AG08396 (cell line): ENCODE measurements around the gene ISOC2.
"Not testable (repeated sequence)": the region's sequence is repeated elsewhere in the genome, so short reads cannot be mapped to it uniquely, and the experiment has no call there.

ENCODE experiments used
- DNase-seq: peaks from one replicate; pipeline ENCODE4 v3.0.0; 2012; ENCODE audit warnings: low spot score, mixed read lengths

Gene ISOC2

GRCh38 chr19:55461259-55461973 is at the start of gene ISOC2:
ISOC2 (minus strand) TSS chr19:55461642; CDS start chr19:55456486, 5,156 bp downstream.
- DNase-seq, result peak; percentile 99

- no peak for DNase-seq
These were observed 46.7 kb upstream of the ISOC2 start for GRCh38 chr19:55508120-55508519.

GRCh38 chr19:55504981-55505380 is 43.5 kb upstream of the ISOC2 start:
- DNase-seq, result no peak

- no peak for DNase-seq
These were observed 42.8 kb upstream of the ISOC2 start for GRCh38 chr19:55504252-55504603.

- DNase-seq, result peak; percentile 99
These were observed 42.2 kb upstream of the ISOC2 start for GRCh38 chr19:55503502-55504251.

- no peak for DNase-seq
These were observed 41.7 kb upstream of the ISOC2 start for GRCh38 chr19:55503157-55503501.

GRCh38 chr19:55502197-55502952 is 40.9 kb upstream of the ISOC2 start:
- no peak for DNase-seq

- DNase-seq, result no peak
These were observed 39.0 kb upstream of the ISOC2 start for GRCh38 chr19:55500368-55500952.

- DNase-seq, result no peak
These were observed 36.9 kb upstream of the ISOC2 start for GRCh38 chr19:55498246-55498840.

GRCh38 chr19:55497763-55498162 is 36.3 kb upstream of the ISOC2 start:
- no peak for DNase-seq

GRCh38 chr19:55496820-55497219 is 35.4 kb upstream of the ISOC2 start:
- not testable (repeated sequence) for DNase-seq

- no peak for DNase-seq
These were observed 34.4 kb upstream of the ISOC2 start for GRCh38 chr19:55495646-55496349.

GRCh38 chr19:55494172-55494761 is 32.8 kb upstream of the ISOC2 start:
- peak; percentile 81 for DNase-seq

- DNase-seq, result no peak
These were observed 32.3 kb upstream of the ISOC2 start for GRCh38 chr19:55493645-55494171.

GRCh38 chr19:55493052-55493644 is 31.7 kb upstream of the ISOC2 start:
- peak; percentile 52 for DNase-seq

GRCh38 chr19:55492362-55492944 is 31.0 kb upstream of the ISOC2 start:
- DNase-seq, result no peak

GRCh38 chr19:55491546-55492360 is 30.3 kb upstream of the ISOC2 start:
- DNase-seq, result no peak

GRCh38 chr19:55490478-55491432 is 29.3 kb upstream of the ISOC2 start:
- no peak for DNase-seq
